NCI-H1048 (cell line): ENCODE results near the gene ACSS3.
"Not testable (repeated sequence)": the region's sequence is repeated elsewhere in the genome, so short reads cannot be mapped to it uniquely, and the experiment has no call there.

Experiments
- DNase-seq: peaks from one replicate; lab custom pipeline; 2025; lab: John Stamatoyannopoulos, UW

Gene ACSS3

GRCh38 chr12:81077686-81078441 lies at the start of gene ACSS3:
ACSS3 (plus strand) TSS chr12:81078079; CDS start chr12:81078121, 42 bp downstream.
- no peak for DNase-seq

GRCh38 chr12:81034926-81035325 lies 43.0 kb upstream of the ACSS3 start:
- DNase-seq = no peak

- DNase-seq = no peak
Measured at GRCh38 chr12:81039231-81039630, 38.6 kb upstream of the ACSS3 start.

- no peak for DNase-seq
Measured at GRCh38 chr12:81043979-81044740, 33.7 kb upstream of the ACSS3 start.

- not testable (repeated sequence) for DNase-seq
Measured at GRCh38 chr12:81064971-81065370, 12.9 kb upstream of the ACSS3 start.

GRCh38 chr12:81070846-81071245 lies 7.0 kb upstream of the ACSS3 start:
- no peak for DNase-seq

GRCh38 chr12:81075539-81075938 lies 2.3 kb upstream of the ACSS3 start:
- no peak for DNase-seq

GRCh38 chr12:81077329-81077685 lies 572 bp upstream of the ACSS3 start:
- no peak for DNase-seq

- no peak for DNase-seq
Measured at GRCh38 chr12:81078469-81079196, 754 bp downstream of the ACSS3 start.

- DNase-seq = peak; percentile 78
Measured at GRCh38 chr12:81079280-81080076, 1.6 kb downstream of the ACSS3 start.

GRCh38 chr12:81080431-81080983 lies 2.6 kb downstream of the ACSS3 start:
- no peak for DNase-seq

- no peak for DNase-seq
Measured at GRCh38 chr12:81081726-81082125, 3.8 kb downstream of the ACSS3 start.

GRCh38 chr12:81083018-81083417 lies 5.1 kb downstream of the ACSS3 start:
- DNase-seq = no peak

GRCh38 chr12:81083906-81084513 lies 6.1 kb downstream of the ACSS3 start:
- no peak for DNase-seq

- DNase-seq = no peak
Measured at GRCh38 chr12:81084811-81085350, 7.0 kb downstream of the ACSS3 start.

GRCh38 chr12:81085832-81086231 lies 8.0 kb downstream of the ACSS3 start:
- no peak for DNase-seq

GRCh38 chr12:81086342-81086741 lies 8.5 kb downstream of the ACSS3 start:
- DNase-seq = no peak

- no peak for DNase-seq
Measured at GRCh38 chr12:81088221-81088620, 10.3 kb downstream of the ACSS3 start.

GRCh38 chr12:81089412-81089811 lies 11.5 kb downstream of the ACSS3 start:
- no peak for DNase-seq

- no peak for DNase-seq
Measured at GRCh38 chr12:81092053-81092452, 14.2 kb downstream of the ACSS3 start.
